ENCODE results near the gene ZBTB20. TPM values are rescaled to one million over a fixed set of nuclear protein-coding genes. Genes with fewer than 3 reads are reported as not detected.

ZBTB20 gene
- polyA plus RNA-seq, 1 donor from 2014 or later: 4.8 TPM

DNA sequence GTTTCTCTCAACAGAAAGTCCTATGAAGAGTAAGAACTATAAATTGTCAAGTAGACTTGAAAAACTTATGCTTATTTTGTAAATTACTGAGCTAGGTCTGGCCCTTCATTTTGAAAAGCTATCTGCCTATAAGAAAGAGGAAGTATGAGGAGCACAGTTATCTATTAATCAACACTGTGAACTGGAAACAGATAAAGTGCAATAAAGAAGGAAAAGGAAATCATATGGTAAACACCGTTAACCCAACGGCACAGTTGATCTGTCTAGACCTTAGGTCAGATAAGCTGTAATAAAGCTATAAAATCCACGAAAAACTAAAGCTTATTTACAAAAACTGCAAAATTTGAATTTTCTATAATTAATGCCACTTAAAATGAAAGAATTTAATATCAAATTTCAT is 242.5 kb downstream of the ZBTB20 start:
- Histone ChIP-seq H3F3A (ENCODE audit: insufficient read depth, low read length, poor library complexity, severe bottlenecking) (no peaks in the 10 kb centered on the region), H4K20me1 (ENCODE audit: insufficient read depth) (no peaks in the 10 kb centered on the region), H3K79me2 (replicated peaks; ENCODE audit: insufficient read depth, low read length) (no peaks in the 10 kb centered on the region), H3K9ac (ENCODE audit: low read length) (no peak overlapping the region), H3K9me3 (ENCODE audit: low read length) (no peaks in the 10 kb centered on the region), H3K4me3 (ENCODE audit: low read length) (no peak overlapping the region), H3K36me3 (ENCODE audit: insufficient read depth, low read length) (no peaks in the 10 kb centered on the region), H3K27me3 (ENCODE audit: insufficient read depth, low read depth, low read length) (no peaks in the 10 kb centered on the region), H3K9me2 (ENCODE audit: insufficient read depth, low read length) (no peaks in the 10 kb centered on the region), H2AFZ (ENCODE audit: low read depth, low read length) (no peak overlapping the region), H3K4me2 (ENCODE audit: low read length) (no peak overlapping the region), H3K27ac (ENCODE audit: low read length) (no peak overlapping the region)
- TF ChIP-seq EP300 (conservative IDR thresholded peaks at IDR 0.05; ENCODE audit: poor library complexity, severe bottlenecking) (no peak), POLR2AphosphoS5 (IDR thresholded peaks at IDR 0.05) (no peak), CTCF (IDR thresholded peaks at IDR 0.05; ENCODE audit: poor library complexity, severe bottlenecking) (no peak), TAF1 (IDR thresholded peaks at IDR 0.05; ENCODE audit: low read depth) (no peak), SMC3 (conservative IDR thresholded peaks at IDR 0.05; ENCODE audit: poor library complexity) (no peak), REST (IDR thresholded peaks at IDR 0.05; ENCODE audit: borderline replicate concordance) (no peak), RAD21 (conservative IDR thresholded peaks at IDR 0.05) (no peak), MXI1 (conservative IDR thresholded peaks at IDR 0.05; ENCODE audit: poor library complexity, severe bottlenecking) (no peak), EZH2 (IDR thresholded peaks at IDR 0.05; ENCODE audit: borderline replicate concordance, insufficient read depth, low read length, poor library complexity, severe bottlenecking) (no peak)

- Histone ChIP-seq H3K9me3 (ENCODE audit: low read length) (no peaks in the 10 kb centered on the region), H3F3A (ENCODE audit: insufficient read depth, low read length, poor library complexity, severe bottlenecking) (no peaks in the 10 kb centered on the region), H3K4me2 (ENCODE audit: low read length) (no peak overlapping the region), H3K9ac (ENCODE audit: low read length) (no peak overlapping the region), H3K27ac (ENCODE audit: low read length) (no peak overlapping the region), H4K20me1 (ENCODE audit: insufficient read depth) (no peaks in the 10 kb centered on the region), H3K9me2 (ENCODE audit: insufficient read depth, low read length) (no peaks in the 10 kb centered on the region), H3K36me3 (ENCODE audit: insufficient read depth, low read length) (no peaks in the 10 kb centered on the region), H3K4me3 (ENCODE audit: low read length) (no peak overlapping the region), H2AFZ (ENCODE audit: low read depth, low read length) (no peak overlapping the region), H3K27me3 (ENCODE audit: insufficient read depth, low read depth, low read length) (no peaks in the 10 kb centered on the region), H3K79me2 (replicated peaks; ENCODE audit: insufficient read depth, low read length) (no peaks in the 10 kb centered on the region)
- TF ChIP-seq SMC3 (conservative IDR thresholded peaks at IDR 0.05; ENCODE audit: poor library complexity) (no peak), EP300 (conservative IDR thresholded peaks at IDR 0.05; ENCODE audit: poor library complexity, severe bottlenecking) (no peak), MXI1 (conservative IDR thresholded peaks at IDR 0.05; ENCODE audit: poor library complexity, severe bottlenecking) (no peak), POLR2AphosphoS5 (IDR thresholded peaks at IDR 0.05) (no peak), RAD21 (conservative IDR thresholded peaks at IDR 0.05) (no peak), TAF1 (IDR thresholded peaks at IDR 0.05; ENCODE audit: low read depth) (no peak), REST (IDR thresholded peaks at IDR 0.05; ENCODE audit: borderline replicate concordance) (no peak)
Observed at GRCh38 chr3:114903213-114903612, 243.9 kb downstream of the ZBTB20 start.

Measured in neural cell (in vitro differentiated cells).